H1 (cell line): ENCODE measurements around the gene ARHGEF5. TPM values are rescaled to one million over a fixed set of nuclear protein-coding genes. Genes with fewer than 3 reads are reported as not detected.
"Not testable (repeated sequence)": the region's sequence is repeated elsewhere in the genome, so short reads cannot be mapped to it uniquely, and the experiment has no call there.

ENCODE experiments used
- CTCF ChIA-PET: fragments of 300-600 bp; sonication (Branson Sonifier 250); formaldehyde crosslinking; loops from one replicate; lab custom pipeline; 2021; ENCODE audit not compliant: partially characterized antibody; lab: Charles Lee
- POLR2A ChIA-PET: fragments of 300-600 bp; sonication (Branson Sonifier 250); formaldehyde crosslinking; loops from one replicate; lab custom pipeline; 2021; ENCODE audit warnings: inconsistent platforms; ENCODE audit not compliant: partially characterized antibody; lab: Charles Lee
- DNase-seq, 2 experiments: peaks; one replicate each; pipeline versions ENCODE4 v3.0.0 to v3.0.0-alpha.2; 2010 to 2022; ENCODE audit warnings: low spot score in 2 of 2, low read depth in 1 of 2, mixed read lengths in 1 of 2
- FAIRE-seq: peaks from 2 replicates; lab custom pipeline; 2011; peaks lifted over from hg19 to GRCh38; lab: Jason Lieb, UNC
- H2AFZ ChIP-seq: 2 replicates; pipeline ENCODE4 v1.8.1; 2012; ENCODE audit warnings: low read length, inconsistent platforms
- H2AK5ac ChIP-seq: 2 replicates; pipeline ENCODE4 v1.6.1; 2013; ENCODE audit warnings: low read depth, low read length
- H2BK120ac ChIP-seq: replicated peaks from 2 replicates; pipeline ENCODE3; 2013; ENCODE audit warnings: low read depth, low read length, inconsistent platforms
- H2BK12ac ChIP-seq: 2 replicates; pipeline ENCODE4 v1.6.1; 2013; ENCODE audit warnings: low read depth, low read length
- H2BK15ac ChIP-seq: 2 replicates; pipeline ENCODE4 v1.6.1; 2013; ENCODE audit warnings: low read length
- H2BK20ac ChIP-seq: 2 replicates; pipeline ENCODE4 v1.6.1; 2013; ENCODE audit warnings: low read length
- H2BK5ac ChIP-seq: 2 replicates; pipeline ENCODE4 v1.6.1; 2013; ENCODE audit warnings: low read depth, low read length
- H3K14ac ChIP-seq: 2 replicates; pipeline ENCODE4 v1.6.1; 2013; ENCODE audit warnings: inconsistent platforms; ENCODE audit not compliant: insufficient read length
- H3K18ac ChIP-seq: 2 replicates; pipeline ENCODE4 v1.6.1; 2013; ENCODE audit warnings: low read length; ENCODE audit errors: extremely low read depth
- H3K23ac ChIP-seq: 2 replicates; pipeline ENCODE4 v1.6.1; 2013; ENCODE audit warnings: inconsistent platforms; ENCODE audit not compliant: insufficient read length
- H3K23me2 ChIP-seq: 2 replicates; pipeline ENCODE4 v1.6.1; 2013; ENCODE audit warnings: low read depth, low read length
- H3K27ac ChIP-seq: 2 replicates; pipeline ENCODE4 v1.6.1; 2011; ENCODE audit warnings: low read depth, low read length, inconsistent platforms
- H3K27me3 ChIP-seq, 4 experiments: replicated peaks in 1 of 4; 1 replicate in 1 of 4; 2 replicates in 3 of 4; pipeline versions ENCODE4 v1.6.1 to v1.8.1; 2011 to 2013; ENCODE audit warnings: low read length in 3 of 4, mild to moderate bottlenecking in 3 of 4, inconsistent platforms in 2 of 4, mixed read lengths in 2 of 4, moderate library complexity in 1 of 4; ENCODE audit not compliant: control insufficient read depth in 3 of 4, insufficient read depth in 3 of 4; ENCODE audit errors: extremely low read depth in 1 of 4
- H3K36me3 ChIP-seq, 4 experiments: 2 replicates each; pipeline versions ENCODE4 v1.6.1 to v1.8.1; 2011 to 2013; ENCODE audit warnings: mild to moderate bottlenecking in 4 of 4, low read length in 3 of 4, moderate library complexity in 2 of 4, control low read depth in 1 of 4, inconsistent platforms in 1 of 4; ENCODE audit not compliant: insufficient read depth in 4 of 4, control insufficient read depth in 2 of 4
- H3K4ac ChIP-seq: replicated peaks from 2 replicates; pipeline ENCODE3; 2013; ENCODE audit warnings: low read length, low read depth, mixed read lengths, inconsistent platforms; ENCODE audit not compliant: insufficient read length
- H3K4me1 ChIP-seq, 4 experiments: replicated peaks in 1 of 4; 1 replicate in 1 of 4; 2 replicates in 3 of 4; pipeline versions ENCODE4 v1.6.1 to v1.8.1; 2011 to 2013; ENCODE audit warnings: low read length in 3 of 4, inconsistent platforms in 2 of 4, mixed read lengths in 1 of 4; ENCODE audit not compliant: insufficient read depth in 4 of 4, control insufficient read depth in 3 of 4
- H3K4me2 ChIP-seq, 2 experiments: 2 replicates each; pipeline versions ENCODE4 v1.6.1 to v1.8.1; 2011 to 2013; ENCODE audit warnings: low read depth in 2 of 2, low read length in 2 of 2, control low read depth in 1 of 2, inconsistent platforms in 1 of 2, mild to moderate bottlenecking in 1 of 2; ENCODE audit not compliant: insufficient read depth in 1 of 2
- H3K4me3 ChIP-seq, 4 experiments: fragments of 200-600, 300-600 bp in 1 of 4; sonication (generic), shearing (Covaris generic), sonication (Bioruptor Twin) in 1 of 4; 2 replicates each; pipeline versions ENCODE4 v1.5.1 to v1.8.1; 2011 to 2016; ENCODE audit warnings: low read length in 4 of 4, low read depth in 3 of 4, control low read depth in 2 of 4, inconsistent platforms in 2 of 4, mild to moderate bottlenecking in 2 of 4, mixed read lengths in 1 of 4, moderate library complexity in 1 of 4; ENCODE audit not compliant: insufficient read depth in 2 of 4; ENCODE audit errors: extremely low read depth in 1 of 4
- H3K56ac ChIP-seq: replicated peaks from 2 replicates; pipeline ENCODE3; 2013; ENCODE audit warnings: low read depth, mild to moderate bottlenecking, mixed read lengths, low read length, inconsistent platforms; ENCODE audit not compliant: insufficient read length
- H3K79me1 ChIP-seq: 2 replicates; pipeline ENCODE4 v1.6.1; 2013; ENCODE audit warnings: low read depth, low read length, control low read depth
- H3K79me2 ChIP-seq, 2 experiments: 2 replicates each; pipeline versions ENCODE4 v1.6.1 to v1.8.1; 2012 to 2013; ENCODE audit warnings: low read length in 2 of 2, mild to moderate bottlenecking in 2 of 2, inconsistent platforms in 1 of 2; ENCODE audit not compliant: insufficient read depth in 2 of 2, control insufficient read depth in 1 of 2
- H3K9ac ChIP-seq, 4 experiments: replicated peaks in 1 of 4; 1 replicate in 1 of 4; 2 replicates in 3 of 4; pipeline versions ENCODE4 v1.6.1 to v1.8.1; 2011 to 2013; ENCODE audit warnings: low read depth in 3 of 4, low read length in 3 of 4, control low read depth in 2 of 4, mild to moderate bottlenecking in 2 of 4, moderate library complexity in 2 of 4, inconsistent platforms in 1 of 4; ENCODE audit errors: extremely low read depth in 1 of 4
- H3K9me3 ChIP-seq, 2 experiments: 2 replicates each; pipeline versions ENCODE4 v1.6.1 to v1.8.1; 2012 to 2013; ENCODE audit warnings: mild to moderate bottlenecking in 2 of 2, moderate library complexity in 2 of 2, control low read depth in 1 of 2, inconsistent platforms in 1 of 2, low read depth in 1 of 2, low read length in 1 of 2, mixed read lengths in 1 of 2; ENCODE audit not compliant: insufficient read depth in 2 of 2
- H4K20me1 ChIP-seq, 2 experiments: replicated peaks in 1 of 2; 2 replicates each; pipeline versions ENCODE3 to v1.8.1; 2011 to 2013; ENCODE audit warnings: inconsistent platforms in 2 of 2, low read length in 2 of 2, mild to moderate bottlenecking in 1 of 2; ENCODE audit not compliant: insufficient read depth in 2 of 2, control insufficient read depth in 1 of 2
- H4K5ac ChIP-seq: 2 replicates; pipeline ENCODE4 v1.6.1; 2013; ENCODE audit warnings: low read length, low read depth, mixed read lengths, inconsistent platforms; ENCODE audit not compliant: insufficient read length
- H4K8ac ChIP-seq: 2 replicates; pipeline ENCODE4 v1.8.0; 2013; ENCODE audit warnings: mild to moderate bottlenecking, moderate library complexity, low read length, inconsistent platforms; ENCODE audit not compliant: insufficient read depth; ENCODE audit errors: extremely low read depth
- H4K91ac ChIP-seq: replicated peaks from 2 replicates; pipeline ENCODE3; 2013; ENCODE audit warnings: low read length, mixed read lengths, inconsistent platforms; ENCODE audit not compliant: insufficient read length
- WGBS, 2 experiments: shearing (Covaris generic) in 1 of 2; methylation state at CpG; one replicate each; pipeline versions ENCODE4 v1.1.6 to v1.1.7; 2013 to 2015; ENCODE audit warnings: low lambda C conversion rate in 2 of 2, mixed read lengths in 2 of 2, inconsistent platforms in 1 of 2, low coverage in 1 of 2, missing lambda C conversion rate in 1 of 2; ENCODE audit not compliant: insufficient replicate concordance in 2 of 2, insufficient coverage in 1 of 2, insufficient read length in 1 of 2; ENCODE audit errors: extremely low coverage in 1 of 2, missing lambda C conversion rate in 1 of 2; 5-methylcytosine and 5-hydroxymethylcytosine counted together
- polyA plus RNA-seq, 7 experiments: library from polyadenylated mRNA; depleted of rRNA in 3 of 7; stranded (reverse) in 5 of 7; unstranded in 2 of 7; fragments of >200 nt in 5 of 7; fragments of 200-250 nt in 2 of 7; gene quantifications; 1 replicate in 5 of 7; 2 replicates in 1 of 7; 4 replicates in 1 of 7; pipeline versions ENCODE4 v1.2.1 to v1.2.3, GENCODE V29; 2011 to 2013; ENCODE audit warnings: missing spikeins in 2 of 7, mixed read lengths in 2 of 7
- total RNA-seq: library from RNA; stranded (reverse); fragmentation: NEBNext Ultra II Directional; extraction: Animal tissue kit (Norgen Biotek cat#: 25700); gene quantifications from 2 replicates; pipeline ENCODE4 v1.2.1, GENCODE V29; 2021

Gene ARHGEF5
- total and polyA plus RNA-seq, 2 of the 8 experiments (the other 6 are each of a cell fraction or from before 2014, with no cell fraction given), result 12.8 to 34.6 TPM

DNA sequence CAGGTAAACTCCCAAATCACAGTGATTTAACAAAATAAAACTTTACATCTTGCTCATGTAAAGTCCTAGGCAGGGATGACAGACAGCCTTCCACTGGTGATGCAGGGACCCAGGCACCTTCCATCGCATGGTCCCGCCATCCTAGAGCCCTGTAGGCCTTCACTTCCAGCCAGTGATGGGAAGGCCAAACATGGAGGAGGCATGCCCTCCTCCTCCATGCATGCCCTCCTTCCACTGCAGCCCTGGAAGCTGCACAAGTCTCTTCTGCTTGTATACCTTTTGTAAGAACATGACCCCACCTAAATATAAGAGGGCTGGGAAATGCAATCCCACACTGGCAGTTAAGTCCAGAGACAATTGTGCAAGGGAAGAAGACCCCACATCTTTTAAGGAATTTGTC lies 45.5 kb upstream of the ARHGEF5 start:
- FAIRE-seq, H3K79me2 ChIP-seq, CTCF ChIA-PET: not testable (repeated sequence)

DNA sequence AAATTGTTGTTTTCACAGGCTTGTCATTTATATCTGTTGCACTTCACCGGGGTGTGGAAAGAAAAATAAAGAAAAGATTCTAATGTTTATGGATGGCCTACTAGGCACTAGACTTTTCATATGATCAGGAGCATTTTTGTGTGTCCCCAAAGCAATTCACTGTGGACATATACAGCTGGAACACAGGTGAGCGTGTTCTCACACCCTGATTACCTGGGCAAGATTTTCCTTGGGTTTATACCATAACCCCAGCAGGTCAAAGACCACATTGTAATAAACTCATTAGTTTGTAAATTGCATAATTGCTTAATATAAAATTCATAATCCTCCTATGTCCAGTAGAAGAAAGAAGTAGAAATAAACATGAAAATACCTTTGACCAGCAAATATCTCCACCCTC lies 44.0 kb upstream of the ARHGEF5 start:
- H3K27me3 ChIP-seq, FAIRE-seq, H2BK12ac ChIP-seq, H2BK15ac ChIP-seq, H3K23ac ChIP-seq, H3K9ac ChIP-seq, H3K18ac ChIP-seq, H2BK120ac ChIP-seq, H2AK5ac ChIP-seq, H3K4me1 ChIP-seq, H4K91ac ChIP-seq, H3K79me2 ChIP-seq, H3K4me2 ChIP-seq, H3K27ac ChIP-seq, H3K4me3 ChIP-seq, POLR2A ChIA-PET, H3K79me1 ChIP-seq, DNase-seq, H2BK20ac ChIP-seq, H3K23me2 ChIP-seq, H4K8ac ChIP-seq, H4K5ac ChIP-seq, H2BK5ac ChIP-seq, H4K20me1 ChIP-seq, H3K56ac ChIP-seq, H3K9me3 ChIP-seq, CTCF ChIA-PET, H2AFZ ChIP-seq, H3K4ac ChIP-seq, H3K36me3 ChIP-seq, H3K14ac ChIP-seq: not testable (repeated sequence)
- WGBS, 2 experiments, result 89% methylated on average over 1 of the region's 2 CpGs; no CpG with 5 or more reads in 1 of the 2 experiments

More for the DNA sequence above, 45.5 kb upstream of the ARHGEF5 start:
- H4K20me1 ChIP-seq, H3K27ac ChIP-seq, H3K4ac ChIP-seq, H2BK12ac ChIP-seq, H3K23me2 ChIP-seq, H4K91ac ChIP-seq, H3K36me3 ChIP-seq, H4K8ac ChIP-seq, H3K4me1 ChIP-seq, DNase-seq, H3K18ac ChIP-seq, POLR2A ChIA-PET, H2BK20ac ChIP-seq, H3K9ac ChIP-seq, H3K4me3 ChIP-seq, H3K4me2 ChIP-seq, H3K9me3 ChIP-seq, H3K14ac ChIP-seq, H2BK15ac ChIP-seq, H3K23ac ChIP-seq, H2AK5ac ChIP-seq, H3K79me1 ChIP-seq, H2AFZ ChIP-seq, H2BK5ac ChIP-seq, H3K56ac ChIP-seq, H3K27me3 ChIP-seq, H4K5ac ChIP-seq, H2BK120ac ChIP-seq: not testable (repeated sequence)
- WGBS, 2 experiments, result no CpG with 5 or more reads among the region's 2 CpGs
